GM23338 (cell line): ENCODE results near the gene RAD23A. TPM values are rescaled to one million over a fixed set of nuclear protein-coding genes. Genes with fewer than 3 reads are reported as not detected.

ENCODE experiments used
- ATAC-seq: fragments of 200-7000 bp; cut with Tn5 transposase; 3 replicates; pipeline ENCODE4 v1.9.1; 2020
- DNase-seq: peaks from one replicate; pipeline ENCODE4 v3.0.0-alpha.2; 2015; ENCODE audit warnings: low spot score
- H2AFZ ChIP-seq: fragments of 200-600 bp; sonication (generic); 2 replicates; pipeline ENCODE4 v1.8.0; 2016; ENCODE audit warnings: antibody characterized with exemption, mild to moderate bottlenecking, moderate library complexity
- H3F3A ChIP-seq: fragments of 200-600 bp; sonication (generic); replicated peaks from 2 replicates; pipeline ENCODE4 v1.8.0; 2017; ENCODE audit warnings: antibody characterized with exemption, mixed run types, low read depth
- H3K27ac ChIP-seq: fragments of 200-600 bp; sonication (generic); 2 replicates; pipeline ENCODE4 v1.6.1; 2016; ENCODE audit warnings: low read depth
- H3K27me3 ChIP-seq: fragments of 200-600 bp; sonication (generic); 2 replicates; pipeline ENCODE4 v1.8.0; 2016; ENCODE audit warnings: mild to moderate bottlenecking, mixed run types, moderate library complexity; ENCODE audit not compliant: insufficient read depth
- H3K36me3 ChIP-seq: fragments of 200-600 bp; sonication (generic); 2 replicates; pipeline ENCODE4 v1.8.0; 2016; ENCODE audit warnings: mild to moderate bottlenecking; ENCODE audit not compliant: insufficient read depth
- H3K4me1 ChIP-seq: fragments of 200-600 bp; sonication (generic); 2 replicates; pipeline ENCODE4 v1.8.0; 2016; ENCODE audit warnings: mild to moderate bottlenecking, moderate library complexity; ENCODE audit not compliant: insufficient read depth
- H3K4me2 ChIP-seq: fragments of 200-600 bp; sonication (generic); 2 replicates; pipeline ENCODE4 v1.7.1; 2017; ENCODE audit warnings: mixed run types
- H3K4me3 ChIP-seq: fragments of 200-600 bp; sonication (generic); 2 replicates; pipeline ENCODE4 v1.6.1; 2016; ENCODE audit warnings: mixed run types
- H3K79me2 ChIP-seq: fragments of 200-600 bp; sonication (generic); replicated peaks from 2 replicates; pipeline ENCODE4 v1.8.0; 2017; ENCODE audit warnings: mild to moderate bottlenecking; ENCODE audit not compliant: insufficient read depth
- H3K9me2 ChIP-seq: fragments of 200-600 bp; sonication (generic); 2 replicates; pipeline ENCODE4 v1.8.0; 2017; ENCODE audit not compliant: insufficient read depth
- H4K20me1 ChIP-seq: fragments of 200-600 bp; sonication (generic); replicated peaks from 2 replicates; pipeline ENCODE4 v1.8.0; 2017; ENCODE audit warnings: mild to moderate bottlenecking; ENCODE audit not compliant: insufficient read depth
- H3K27ac Mint-ChIP-seq: 2 replicates; pipeline ENCODE4 v1.8.0; 2020; ENCODE audit warnings: inconsistent platforms, mild to moderate bottlenecking, moderate library complexity, mixed read lengths
- H3K27me3 Mint-ChIP-seq: 3 replicates; pipeline ENCODE4 v1.8.0; 2022; ENCODE audit warnings: low read depth, mild to moderate bottlenecking, moderate library complexity, mixed read lengths, inconsistent platforms; ENCODE audit not compliant: insufficient read depth, poor library complexity
- H3K36me3 Mint-ChIP-seq: 3 replicates; pipeline ENCODE4 v1.8.0; 2021; ENCODE audit warnings: low read depth, mild to moderate bottlenecking, inconsistent platforms, moderate library complexity, mixed read lengths
- H3K4me1 Mint-ChIP-seq: 3 replicates; pipeline ENCODE4 v1.8.0; 2020; ENCODE audit warnings: mild to moderate bottlenecking, inconsistent platforms, mixed read lengths
- H3K4me3 Mint-ChIP-seq: 3 replicates; pipeline ENCODE4 v1.8.0; 2021; ENCODE audit warnings: moderate library complexity, mild to moderate bottlenecking, inconsistent platforms, mixed read lengths
- H3K9me3 Mint-ChIP-seq: 3 replicates; pipeline ENCODE4 v1.8.0; 2020; ENCODE audit warnings: moderate library complexity, mild to moderate bottlenecking, inconsistent platforms, mixed read lengths
- CREB1 ChIP-seq: fragments of 250-450 bp; sonication (Bioruptor Pico); IDR thresholded peaks from 2 replicates; pipeline ENCODE4 v1.5.0; 2020; ENCODE audit warnings: low read depth, mild to moderate bottlenecking, moderate library complexity
- EZH2 ChIP-seq: fragments of 200-600 bp; sonication (generic); IDR thresholded peaks from one replicate; pipeline ENCODE4 v1.8.0; 2017; ENCODE audit warnings: antibody characterized with exemption, mild to moderate bottlenecking, low read depth; ENCODE audit not compliant: unreplicated experiment
- EZH2phosphoT487 ChIP-seq: fragments of 200-600 bp; sonication (generic); IDR thresholded peaks from one replicate; pipeline ENCODE4 v1.8.1; 2018; ENCODE audit warnings: antibody characterized with exemption; ENCODE audit not compliant: unreplicated experiment
- POLR2AphosphoS5 ChIP-seq: IDR thresholded peaks from 2 replicates; pipeline ENCODE4 v1.6.1; 2016; ENCODE audit warnings: antibody characterized with exemption, low read depth
- STAT1 ChIP-seq: IDR thresholded peaks from one replicate; pipeline ENCODE4 v1.6.1; 2016; ENCODE audit warnings: antibody characterized with exemption; ENCODE audit not compliant: unreplicated experiment
- ZNF114 ChIP-seq: fragments of 250-450 bp; sonication (Bioruptor Pico); IDR thresholded peaks from 2 replicates; pipeline ENCODE4 v1.5.0; 2020; ENCODE audit warnings: mild to moderate bottlenecking, moderate library complexity
- ZNF331 ChIP-seq: fragments of 250-450 bp; sonication (Bioruptor Pico); IDR thresholded peaks from 2 replicates; pipeline ENCODE4 v1.5.0; 2020; ENCODE audit warnings: low read depth, mild to moderate bottlenecking, moderate library complexity
- polyA plus RNA-seq: library from polyadenylated mRNA; unstranded; fragments of >200 nt; fragmentation: Nextera tagmentation; extraction: Ambion mirVana; gene quantifications from 2 replicates; pipeline ENCODE4 v1.2.1, GENCODE V29; 2016
- total RNA-seq: library from RNA; depleted of rRNA; stranded (reverse); fragments of >200 nt; shearing (Covaris generic); gene quantifications from 2 replicates; pipeline ENCODE4 v1.2.3, GENCODE V29; 2014
- TF ChIP-seq, protein P1 (sequence below): IDR thresholded peaks from one replicate; pipeline ENCODE4 v1.6.1; 2018; ENCODE audit warnings: antibody characterized with exemption; ENCODE audit not compliant: unreplicated experiment
- TF ChIP-seq, protein P2 (sequence below), 2 experiments: fragments of 200-600 bp in 1 of 2; sonication (generic) in 1 of 2; conservative IDR thresholded peaks; 2 replicates each; pipeline versions ENCODE4 v1.5.1 to v1.6.1; 2016 to 2017; ENCODE audit warnings: antibody characterized with exemption in 2 of 2, low read depth in 2 of 2, mild to moderate bottlenecking in 2 of 2, moderate library complexity in 1 of 2
- TF ChIP-seq, protein P3 (sequence below): fragments of 250-450 bp; sonication (Bioruptor Pico); IDR thresholded peaks from 2 replicates; pipeline ENCODE4 v1.5.0; 2020; ENCODE audit warnings: mild to moderate bottlenecking, moderate library complexity
- TF ChIP-seq, protein P4 (sequence below): IDR thresholded peaks from 2 replicates; pipeline ENCODE4 v1.6.1; 2016; ENCODE audit warnings: antibody characterized with exemption

The RAD23A gene
- total and polyA plus RNA-seq, 2 experiments from 2014 or later = 69.7 to 127 TPM

DNA sequence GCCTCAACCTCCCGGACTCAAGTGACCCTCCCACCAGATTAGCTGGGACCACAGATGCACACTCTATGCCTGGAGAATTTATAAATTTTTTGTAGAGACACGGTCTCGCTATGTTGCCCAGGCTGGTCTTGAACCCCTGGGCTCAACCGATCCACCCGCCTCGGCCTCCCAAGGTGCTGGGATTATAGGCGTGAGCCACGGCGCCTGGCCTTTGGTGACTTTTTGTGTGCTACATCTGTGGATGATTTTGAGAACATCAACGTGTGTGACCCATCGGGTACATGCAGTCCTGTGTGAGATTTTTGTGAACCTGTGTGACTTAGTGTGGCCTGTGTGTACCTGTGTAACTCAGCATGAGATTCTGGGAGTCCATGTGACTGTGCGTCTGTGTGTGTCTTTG, 41.1 kb downstream of the RAD23A start (continued):
- TF ChIP-seq, protein P1, sequence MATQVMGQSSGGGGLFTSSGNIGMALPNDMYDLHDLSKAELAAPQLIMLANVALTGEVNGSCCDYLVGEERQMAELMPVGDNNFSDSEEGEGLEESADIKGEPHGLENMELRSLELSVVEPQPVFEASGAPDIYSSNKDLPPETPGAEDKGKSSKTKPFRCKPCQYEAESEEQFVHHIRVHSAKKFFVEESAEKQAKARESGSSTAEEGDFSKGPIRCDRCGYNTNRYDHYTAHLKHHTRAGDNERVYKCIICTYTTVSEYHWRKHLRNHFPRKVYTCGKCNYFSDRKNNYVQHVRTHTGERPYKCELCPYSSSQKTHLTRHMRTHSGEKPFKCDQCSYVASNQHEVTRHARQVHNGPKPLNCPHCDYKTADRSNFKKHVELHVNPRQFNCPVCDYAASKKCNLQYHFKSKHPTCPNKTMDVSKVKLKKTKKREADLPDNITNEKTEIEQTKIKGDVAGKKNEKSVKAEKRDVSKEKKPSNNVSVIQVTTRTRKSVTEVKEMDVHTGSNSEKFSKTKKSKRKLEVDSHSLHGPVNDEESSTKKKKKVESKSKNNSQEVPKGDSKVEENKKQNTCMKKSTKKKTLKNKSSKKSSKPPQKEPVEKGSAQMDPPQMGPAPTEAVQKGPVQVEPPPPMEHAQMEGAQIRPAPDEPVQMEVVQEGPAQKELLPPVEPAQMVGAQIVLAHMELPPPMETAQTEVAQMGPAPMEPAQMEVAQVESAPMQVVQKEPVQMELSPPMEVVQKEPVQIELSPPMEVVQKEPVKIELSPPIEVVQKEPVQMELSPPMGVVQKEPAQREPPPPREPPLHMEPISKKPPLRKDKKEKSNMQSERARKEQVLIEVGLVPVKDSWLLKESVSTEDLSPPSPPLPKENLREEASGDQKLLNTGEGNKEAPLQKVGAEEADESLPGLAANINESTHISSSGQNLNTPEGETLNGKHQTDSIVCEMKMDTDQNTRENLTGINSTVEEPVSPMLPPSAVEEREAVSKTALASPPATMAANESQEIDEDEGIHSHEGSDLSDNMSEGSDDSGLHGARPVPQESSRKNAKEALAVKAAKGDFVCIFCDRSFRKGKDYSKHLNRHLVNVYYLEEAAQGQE = no peak
- TF ChIP-seq, protein P2, sequence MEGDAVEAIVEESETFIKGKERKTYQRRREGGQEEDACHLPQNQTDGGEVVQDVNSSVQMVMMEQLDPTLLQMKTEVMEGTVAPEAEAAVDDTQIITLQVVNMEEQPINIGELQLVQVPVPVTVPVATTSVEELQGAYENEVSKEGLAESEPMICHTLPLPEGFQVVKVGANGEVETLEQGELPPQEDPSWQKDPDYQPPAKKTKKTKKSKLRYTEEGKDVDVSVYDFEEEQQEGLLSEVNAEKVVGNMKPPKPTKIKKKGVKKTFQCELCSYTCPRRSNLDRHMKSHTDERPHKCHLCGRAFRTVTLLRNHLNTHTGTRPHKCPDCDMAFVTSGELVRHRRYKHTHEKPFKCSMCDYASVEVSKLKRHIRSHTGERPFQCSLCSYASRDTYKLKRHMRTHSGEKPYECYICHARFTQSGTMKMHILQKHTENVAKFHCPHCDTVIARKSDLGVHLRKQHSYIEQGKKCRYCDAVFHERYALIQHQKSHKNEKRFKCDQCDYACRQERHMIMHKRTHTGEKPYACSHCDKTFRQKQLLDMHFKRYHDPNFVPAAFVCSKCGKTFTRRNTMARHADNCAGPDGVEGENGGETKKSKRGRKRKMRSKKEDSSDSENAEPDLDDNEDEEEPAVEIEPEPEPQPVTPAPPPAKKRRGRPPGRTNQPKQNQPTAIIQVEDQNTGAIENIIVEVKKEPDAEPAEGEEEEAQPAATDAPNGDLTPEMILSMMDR (conservative IDR thresholded peaks at IDR 0.05; ENCODE audit: low read depth in 2 of 2) = no peak
- no peak for TF ChIP-seq ZNF114
- TF ChIP-seq POLR2AphosphoS5 = no peak
- TF ChIP-seq STAT1 = no peak
- TF ChIP-seq CREB1 (CRISPR knock-in tag) = no peak
- TF ChIP-seq EZH2phosphoT487 = no peak

DNA sequence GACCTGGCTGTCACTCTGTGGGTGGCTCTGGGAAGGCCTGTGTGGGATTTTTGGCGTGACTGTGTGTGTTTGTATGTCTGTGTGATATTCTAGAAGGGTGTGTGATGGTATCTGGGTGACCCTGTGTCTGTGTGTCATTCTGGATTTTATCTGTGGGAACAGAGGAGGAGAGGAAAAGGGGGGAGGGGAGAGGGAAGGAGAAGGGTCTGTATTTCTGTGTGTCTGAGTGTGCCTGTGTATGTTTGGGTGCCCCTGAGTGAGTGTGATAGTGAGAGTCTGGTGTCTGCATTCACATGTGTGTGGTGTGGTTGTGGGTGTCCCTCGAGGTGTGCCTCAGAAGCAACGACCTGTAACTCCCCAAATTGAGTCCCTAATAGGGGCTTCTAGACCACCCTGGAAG, 41.5 kb downstream of the RAD23A start:
- ATAC-seq (no peak), DNase-seq (no peak)
- no peak overlapping the region for H2AFZ ChIP-seq
- H3K27ac Mint-ChIP-seq = no peak overlapping the region
- H4K20me1 ChIP-seq = no peaks in the 10 kb centered on the region
- H3K79me2 ChIP-seq = no peaks in the 10 kb centered on the region
- peaks cover 13% of the 10 kb centered on the region; the same call in 1 of the 2 replicates for H3F3A ChIP-seq
- no peak overlapping the region for H3K4me3 ChIP-seq
- no peaks in the 10 kb centered on the region; the same call in 1 of the 2 replicates for H3K4me1 ChIP-seq
- peaks cover 45% of the 10 kb centered on the region for H3K27me3 ChIP-seq
- no peak overlapping the region; the same call in 2 of the 3 replicates for H3K4me3 Mint-ChIP-seq
- no peaks in the 10 kb centered on the region for H3K9me3 Mint-ChIP-seq
- no peaks in the 10 kb centered on the region for H3K36me3 Mint-ChIP-seq
- H3K4me2 ChIP-seq = no peak overlapping the region
- H3K9me2 ChIP-seq = no peaks in the 10 kb centered on the region
- no peak overlapping the region for H3K27ac ChIP-seq
- H3K36me3 ChIP-seq = no peaks in the 10 kb centered on the region
- H3K4me1 Mint-ChIP-seq = peaks cover 12% of the 10 kb centered on the region
- H3K27me3 Mint-ChIP-seq = peaks cover 35% of the 10 kb centered on the region
- TF ChIP-seq, protein P3, sequence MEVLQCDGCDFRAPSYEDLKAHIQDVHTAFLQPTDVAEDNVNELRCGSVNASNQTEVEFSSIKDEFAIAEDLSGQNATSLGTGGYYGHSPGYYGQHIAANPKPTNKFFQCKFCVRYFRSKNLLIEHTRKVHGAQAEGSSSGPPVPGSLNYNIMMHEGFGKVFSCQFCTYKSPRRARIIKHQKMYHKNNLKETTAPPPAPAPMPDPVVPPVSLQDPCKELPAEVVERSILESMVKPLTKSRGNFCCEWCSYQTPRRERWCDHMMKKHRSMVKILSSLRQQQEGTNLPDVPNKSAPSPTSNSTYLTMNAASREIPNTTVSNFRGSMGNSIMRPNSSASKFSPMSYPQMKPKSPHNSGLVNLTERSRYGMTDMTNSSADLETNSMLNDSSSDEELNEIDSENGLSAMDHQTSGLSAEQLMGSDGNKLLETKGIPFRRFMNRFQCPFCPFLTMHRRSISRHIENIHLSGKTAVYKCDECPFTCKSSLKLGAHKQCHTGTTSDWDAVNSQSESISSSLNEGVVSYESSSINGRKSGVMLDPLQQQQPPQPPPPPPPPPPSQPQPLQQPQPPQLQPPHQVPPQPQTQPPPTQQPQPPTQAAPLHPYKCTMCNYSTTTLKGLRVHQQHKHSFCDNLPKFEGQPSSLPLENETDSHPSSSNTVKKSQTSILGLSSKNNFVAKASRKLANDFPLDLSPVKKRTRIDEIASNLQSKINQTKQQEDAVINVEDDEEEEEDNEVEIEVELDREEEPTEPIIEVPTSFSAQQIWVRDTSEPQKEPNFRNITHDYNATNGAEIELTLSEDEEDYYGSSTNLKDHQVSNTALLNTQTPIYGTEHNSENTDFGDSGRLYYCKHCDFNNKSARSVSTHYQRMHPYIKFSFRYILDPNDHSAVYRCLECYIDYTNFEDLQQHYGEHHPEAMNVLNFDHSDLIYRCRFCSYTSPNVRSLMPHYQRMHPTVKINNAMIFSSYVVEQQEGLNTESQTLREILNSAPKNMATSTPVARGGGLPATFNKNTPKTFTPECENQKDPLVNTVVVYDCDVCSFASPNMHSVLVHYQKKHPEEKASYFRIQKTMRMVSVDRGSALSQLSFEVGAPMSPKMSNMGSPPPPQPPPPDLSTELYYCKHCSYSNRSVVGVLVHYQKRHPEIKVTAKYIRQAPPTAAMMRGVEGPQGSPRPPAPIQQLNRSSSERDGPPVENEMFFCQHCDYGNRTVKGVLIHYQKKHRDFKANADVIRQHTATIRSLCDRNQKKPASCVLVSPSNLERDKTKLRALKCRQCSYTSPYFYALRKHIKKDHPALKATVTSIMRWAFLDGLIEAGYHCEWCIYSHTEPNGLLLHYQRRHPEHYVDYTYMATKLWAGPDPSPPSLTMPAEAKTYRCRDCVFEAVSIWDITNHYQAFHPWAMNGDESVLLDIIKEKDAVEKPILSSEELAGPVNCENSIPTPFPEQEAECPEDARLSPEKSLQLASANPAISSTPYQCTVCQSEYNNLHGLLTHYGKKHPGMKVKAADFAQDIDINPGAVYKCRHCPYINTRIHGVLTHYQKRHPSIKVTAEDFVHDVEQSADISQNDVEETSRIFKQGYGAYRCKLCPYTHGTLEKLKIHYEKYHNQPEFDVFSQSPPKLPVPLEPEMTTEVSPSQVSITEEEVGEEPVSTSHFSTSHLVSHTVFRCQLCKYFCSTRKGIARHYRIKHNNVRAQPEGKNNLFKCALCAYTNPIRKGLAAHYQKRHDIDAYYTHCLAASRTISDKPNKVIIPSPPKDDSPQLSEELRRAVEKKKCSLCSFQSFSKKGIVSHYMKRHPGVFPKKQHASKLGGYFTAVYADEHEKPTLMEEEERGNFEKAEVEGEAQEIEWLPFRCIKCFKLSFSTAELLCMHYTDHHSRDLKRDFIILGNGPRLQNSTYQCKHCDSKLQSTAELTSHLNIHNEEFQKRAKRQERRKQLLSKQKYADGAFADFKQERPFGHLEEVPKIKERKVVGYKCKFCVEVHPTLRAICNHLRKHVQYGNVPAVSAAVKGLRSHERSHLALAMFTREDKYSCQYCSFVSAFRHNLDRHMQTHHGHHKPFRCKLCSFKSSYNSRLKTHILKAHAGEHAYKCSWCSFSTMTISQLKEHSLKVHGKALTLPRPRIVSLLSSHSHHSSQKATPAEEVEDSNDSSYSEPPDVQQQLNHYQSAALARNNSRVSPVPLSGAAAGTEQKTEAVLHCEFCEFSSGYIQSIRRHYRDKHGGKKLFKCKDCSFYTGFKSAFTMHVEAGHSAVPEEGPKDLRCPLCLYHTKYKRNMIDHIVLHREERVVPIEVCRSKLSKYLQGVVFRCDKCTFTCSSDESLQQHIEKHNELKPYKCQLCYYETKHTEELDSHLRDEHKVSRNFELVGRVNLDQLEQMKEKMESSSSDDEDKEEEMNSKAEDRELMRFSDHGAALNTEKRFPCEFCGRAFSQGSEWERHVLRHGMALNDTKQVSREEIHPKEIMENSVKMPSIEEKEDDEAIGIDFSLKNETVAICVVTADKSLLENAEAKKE = no peak
- TF ChIP-seq EZH2phosphoT487 (no peak), EZH2 (no peak), ZNF331 (no peak), STAT1 (no peak), POLR2AphosphoS5 (no peak), ZNF114 (no peak), CREB1 (CRISPR knock-in tag) (no peak)
- TF ChIP-seq, protein P4, sequence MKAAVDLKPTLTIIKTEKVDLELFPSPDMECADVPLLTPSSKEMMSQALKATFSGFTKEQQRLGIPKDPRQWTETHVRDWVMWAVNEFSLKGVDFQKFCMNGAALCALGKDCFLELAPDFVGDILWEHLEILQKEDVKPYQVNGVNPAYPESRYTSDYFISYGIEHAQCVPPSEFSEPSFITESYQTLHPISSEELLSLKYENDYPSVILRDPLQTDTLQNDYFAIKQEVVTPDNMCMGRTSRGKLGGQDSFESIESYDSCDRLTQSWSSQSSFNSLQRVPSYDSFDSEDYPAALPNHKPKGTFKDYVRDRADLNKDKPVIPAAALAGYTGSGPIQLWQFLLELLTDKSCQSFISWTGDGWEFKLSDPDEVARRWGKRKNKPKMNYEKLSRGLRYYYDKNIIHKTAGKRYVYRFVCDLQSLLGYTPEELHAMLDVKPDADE = no peak
